HEK293 (cell line): ENCODE measurements around the gene SLC35A2.

ENCODE experiments used
- BCL11B ChIP-seq: fragments of 450-650 bp; formaldehyde crosslinking; IDR thresholded peaks from 2 replicates; pipeline ENCODE4 v1.5.1; 2016; ENCODE audit warnings: low read depth, missing biosample characterization, missing genetic modification characterization
- GLIS1 ChIP-seq: fragments of 450-650 bp; formaldehyde crosslinking; IDR thresholded peaks from 2 replicates; pipeline ENCODE4 v1.5.1; 2016; ENCODE audit warnings: missing biosample characterization, missing genetic modification characterization
- HOXA7 ChIP-seq: sonication (generic); formaldehyde crosslinking; IDR thresholded peaks from 2 replicates; pipeline ENCODE4 v1.8.1; 2022; ENCODE audit warnings: missing genetic modification reagents, borderline replicate concordance
- HOXD13 ChIP-seq: sonication (generic); formaldehyde crosslinking; IDR thresholded peaks from 2 replicates; pipeline ENCODE4 v1.8.0; 2022; ENCODE audit warnings: missing genetic modification reagents, borderline replicate concordance
- IKZF3 ChIP-seq: fragments of 450-650 bp; IDR thresholded peaks from 2 replicates; pipeline ENCODE4 v1.5.0; 2018; ENCODE audit warnings: missing biosample characterization, mild to moderate bottlenecking, missing genetic modification characterization, moderate library complexity
- TRIM28 ChIP-seq: IDR thresholded peaks from 2 replicates; pipeline ENCODE4 v1.6.1; 2011; ENCODE audit warnings: low read length, control low read depth, borderline replicate concordance
- YY1 ChIP-seq: fragments of 450-650 bp; formaldehyde crosslinking; IDR thresholded peaks from 2 replicates; pipeline ENCODE4 v1.5.1; 2018; ENCODE audit warnings: missing biosample characterization, missing genetic modification characterization
- ZBTB1 ChIP-seq: fragments of 450-650 bp; formaldehyde crosslinking; IDR thresholded peaks from 2 replicates; pipeline ENCODE4 v1.5.1; 2016; ENCODE audit warnings: missing biosample characterization, missing genetic modification characterization
- ZBTB17 ChIP-seq: fragments of 450-650 bp; formaldehyde crosslinking; IDR thresholded peaks from 2 replicates; pipeline ENCODE4 v1.5.1; 2016; ENCODE audit warnings: missing biosample characterization, missing genetic modification characterization
- ZBTB21 ChIP-seq: fragments of 450-650 bp; formaldehyde crosslinking; IDR thresholded peaks from 2 replicates; pipeline ENCODE4 v1.5.1; 2017; ENCODE audit warnings: missing biosample characterization, missing genetic modification characterization
- ZBTB7A ChIP-seq: fragments of 450-650 bp; formaldehyde crosslinking; IDR thresholded peaks from 2 replicates; pipeline ENCODE4 v1.5.1; 2016; ENCODE audit warnings: low read depth, missing biosample characterization, missing genetic modification characterization
- ZNF140 ChIP-seq: fragments of 450-650 bp; formaldehyde crosslinking; IDR thresholded peaks from 2 replicates; pipeline ENCODE4 v1.5.1; 2016; ENCODE audit warnings: missing biosample characterization, missing genetic modification characterization
- ZNF146 ChIP-seq: fragments of 450-650 bp; formaldehyde crosslinking; IDR thresholded peaks from 2 replicates; pipeline ENCODE4 v1.5.1; 2016; ENCODE audit warnings: missing biosample characterization, missing genetic modification characterization
- ZNF19 ChIP-seq: fragments of 450-650 bp; formaldehyde crosslinking; IDR thresholded peaks from 2 replicates; pipeline ENCODE4; 2016; ENCODE audit warnings: missing biosample characterization, missing genetic modification characterization, low read depth
- ZNF2 ChIP-seq: fragments of 450-650 bp; formaldehyde crosslinking; IDR thresholded peaks from 2 replicates; pipeline ENCODE4 v1.5.1; 2016; ENCODE audit warnings: missing biosample characterization, missing genetic modification characterization
- ZNF292 ChIP-seq: fragments of 450-650 bp; formaldehyde crosslinking; IDR thresholded peaks from 2 replicates; pipeline ENCODE4 v1.5.1; 2016; ENCODE audit warnings: low read depth, missing biosample characterization, missing genetic modification characterization, borderline replicate concordance
- ZNF335 ChIP-seq: fragments of 450-650 bp; formaldehyde crosslinking; conservative IDR thresholded peaks from 2 replicates; pipeline ENCODE4 v1.5.1; 2016; ENCODE audit warnings: missing biosample characterization, missing genetic modification characterization
- ZNF366 ChIP-seq: fragments of 450-650 bp; formaldehyde crosslinking; conservative IDR thresholded peaks from 2 replicates; pipeline ENCODE4 v1.5.1; 2016; ENCODE audit warnings: missing biosample characterization, missing genetic modification characterization
- ZNF514 ChIP-seq: fragments of 450-650 bp; formaldehyde crosslinking; IDR thresholded peaks from 2 replicates; pipeline ENCODE4 v1.5.1; 2016; ENCODE audit warnings: missing biosample characterization, missing genetic modification characterization
- ZNF529 ChIP-seq: fragments of 450-650 bp; formaldehyde crosslinking; IDR thresholded peaks from 2 replicates; pipeline ENCODE4 v1.5.1; 2017; ENCODE audit warnings: missing genetic modification characterization, missing biosample characterization; ENCODE audit not compliant: insufficient replicate concordance
- ZNF610 ChIP-seq: fragments of 450-650 bp; formaldehyde crosslinking; IDR thresholded peaks from 2 replicates; pipeline ENCODE4 v1.5.1; 2016; ENCODE audit warnings: missing biosample characterization, missing genetic modification characterization, borderline replicate concordance
- ZNF670 ChIP-seq: fragments of 450-650 bp; formaldehyde crosslinking; IDR thresholded peaks from 2 replicates; pipeline ENCODE4 v1.5.1; 2016; ENCODE audit warnings: missing biosample characterization, missing genetic modification characterization, low read depth
- TF ChIP-seq, protein P1 (sequence below): fragments of 450-650 bp; formaldehyde crosslinking; IDR thresholded peaks from 2 replicates; pipeline ENCODE4 v1.5.1; 2017; ENCODE audit warnings: missing biosample characterization, missing genetic modification characterization
- TF ChIP-seq, protein P2 (sequence below): fragments of 450-650 bp; formaldehyde crosslinking; IDR thresholded peaks from 2 replicates; pipeline ENCODE4 v1.5.1; 2016; ENCODE audit warnings: missing biosample characterization, missing genetic modification characterization
- TF ChIP-seq, protein P3 (sequence below): IDR thresholded peaks from 2 replicates; pipeline ENCODE4 v1.6.1; 2011; ENCODE audit warnings: mild to moderate bottlenecking, low read depth, low read length, borderline replicate concordance
- TF ChIP-seq, protein P4 (sequence below): fragments of 450-650 bp; formaldehyde crosslinking; IDR thresholded peaks from 2 replicates; pipeline ENCODE4 v1.5.1; 2016; ENCODE audit warnings: missing biosample characterization, missing genetic modification characterization
- TF ChIP-seq, protein P5 (sequence below): fragments of 450-650 bp; formaldehyde crosslinking; IDR thresholded peaks from 2 replicates; pipeline ENCODE4 v1.5.1; 2016; ENCODE audit warnings: missing biosample characterization, missing genetic modification characterization, borderline replicate concordance
- TF ChIP-seq, protein P6 (sequence below): fragments of 450-650 bp; formaldehyde crosslinking; optimal IDR thresholded peaks from 2 replicates; pipeline ENCODE3; 2016; ENCODE audit warnings: missing biosample characterization, mild to moderate bottlenecking, missing genetic modification characterization
- TF ChIP-seq, protein P7 (sequence below): fragments of 450-650 bp; formaldehyde crosslinking; IDR thresholded peaks from 2 replicates; pipeline ENCODE4 v1.5.1; 2017; ENCODE audit warnings: missing biosample characterization, missing genetic modification characterization

Gene SLC35A2

DNA sequence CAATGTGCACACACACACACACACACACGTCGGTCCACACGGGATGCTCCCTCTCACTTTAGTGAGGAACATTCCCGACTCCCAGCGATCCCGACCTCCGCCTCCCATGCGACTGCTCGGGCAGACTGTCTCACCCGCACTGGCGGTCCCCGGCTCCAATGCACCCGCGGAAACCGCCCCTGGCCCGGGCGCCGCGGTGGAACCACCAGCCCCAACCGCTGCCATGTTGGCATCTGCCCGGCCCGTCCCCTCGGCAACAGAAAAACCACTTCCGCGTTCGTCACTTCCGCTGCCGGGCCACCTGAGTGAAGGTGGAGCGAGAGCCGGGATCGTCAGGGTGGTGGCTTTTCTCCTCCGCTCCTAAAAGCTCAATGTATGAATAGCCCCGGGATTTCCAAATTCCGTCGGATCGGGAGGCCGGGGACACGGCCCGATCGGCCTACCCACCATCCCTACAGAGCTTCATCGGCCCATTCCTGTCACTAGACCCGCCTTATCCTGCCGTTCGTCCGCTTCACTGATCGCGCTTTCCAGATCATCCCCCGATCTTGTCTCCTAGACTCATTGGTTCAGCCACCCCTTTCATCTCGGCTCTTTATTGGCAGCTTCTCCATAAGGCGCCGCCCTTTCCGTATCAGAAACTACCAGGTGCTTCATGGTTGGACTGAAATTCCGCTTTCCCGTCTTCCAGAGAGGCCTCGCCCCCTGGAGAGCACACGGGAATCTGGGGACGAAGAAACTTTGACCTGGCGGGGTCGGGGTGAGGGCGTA lies at the start of gene SLC35A2 (continued):
- peak; percentile 84 for TF ChIP-seq ZNF335 (tag by site-specific recombination)
- TF ChIP-seq, protein P1, sequence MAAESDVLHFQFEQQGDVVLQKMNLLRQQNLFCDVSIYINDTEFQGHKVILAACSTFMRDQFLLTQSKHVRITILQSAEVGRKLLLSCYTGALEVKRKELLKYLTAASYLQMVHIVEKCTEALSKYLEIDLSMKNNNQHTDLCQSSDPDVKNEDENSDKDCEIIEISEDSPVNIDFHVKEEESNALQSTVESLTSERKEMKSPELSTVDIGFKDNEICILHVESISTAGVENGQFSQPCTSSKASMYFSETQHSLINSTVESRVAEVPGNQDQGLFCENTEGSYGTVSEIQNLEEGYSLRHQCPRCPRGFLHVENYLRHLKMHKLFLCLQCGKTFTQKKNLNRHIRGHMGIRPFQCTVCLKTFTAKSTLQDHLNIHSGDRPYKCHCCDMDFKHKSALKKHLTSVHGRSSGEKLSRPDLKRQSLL (tag by site-specific recombination): no peak
- no peak for TF ChIP-seq ZNF146 (tag by site-specific recombination)
- TF ChIP-seq ZNF670 (tag by site-specific recombination): no peak
- 0 out of 2 replicates have a peak, but pooled peaks have one; percentile 38 for TF ChIP-seq ZBTB21 (tag by site-specific recombination)
- TF ChIP-seq BCL11B: no peak
- TF ChIP-seq, protein P2, sequence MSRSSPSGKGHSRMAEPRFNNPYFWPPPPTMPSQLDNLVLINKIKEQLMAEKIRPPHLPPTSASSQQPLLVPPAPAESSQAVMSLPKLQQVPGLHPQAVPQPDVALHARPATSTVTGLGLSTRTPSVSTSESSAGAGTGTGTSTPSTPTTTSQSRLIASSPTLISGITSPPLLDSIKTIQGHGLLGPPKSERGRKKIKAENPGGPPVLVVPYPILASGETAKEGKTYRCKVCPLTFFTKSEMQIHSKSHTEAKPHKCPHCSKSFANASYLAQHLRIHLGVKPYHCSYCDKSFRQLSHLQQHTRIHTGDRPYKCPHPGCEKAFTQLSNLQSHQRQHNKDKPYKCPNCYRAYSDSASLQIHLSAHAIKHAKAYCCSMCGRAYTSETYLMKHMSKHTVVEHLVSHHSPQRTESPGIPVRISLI (tag by site-specific recombination): peak; percentile 78; the same call in 1 of the 2 replicates
- no peak for TF ChIP-seq ZBTB7A (tag by site-specific recombination)
- TF ChIP-seq ZNF610 (tag by site-specific recombination): no peak
- no peak for TF ChIP-seq TRIM28
- 0 out of 2 replicates have a peak, but pooled peaks have one; percentile 42 for TF ChIP-seq IKZF3 (tag by site-specific recombination)
- TF ChIP-seq ZBTB17 (tag by site-specific recombination): peak; percentile 97
- no peak for TF ChIP-seq ZNF529 (tag by site-specific recombination)
- TF ChIP-seq, protein P3, sequence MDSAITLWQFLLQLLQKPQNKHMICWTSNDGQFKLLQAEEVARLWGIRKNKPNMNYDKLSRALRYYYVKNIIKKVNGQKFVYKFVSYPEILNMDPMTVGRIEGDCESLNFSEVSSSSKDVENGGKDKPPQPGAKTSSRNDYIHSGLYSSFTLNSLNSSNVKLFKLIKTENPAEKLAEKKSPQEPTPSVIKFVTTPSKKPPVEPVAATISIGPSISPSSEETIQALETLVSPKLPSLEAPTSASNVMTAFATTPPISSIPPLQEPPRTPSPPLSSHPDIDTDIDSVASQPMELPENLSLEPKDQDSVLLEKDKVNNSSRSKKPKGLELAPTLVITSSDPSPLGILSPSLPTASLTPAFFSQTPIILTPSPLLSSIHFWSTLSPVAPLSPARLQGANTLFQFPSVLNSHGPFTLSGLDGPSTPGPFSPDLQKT: no peak
- no peak for TF ChIP-seq ZNF140
- TF ChIP-seq ZNF19: no peak
- no peak for TF ChIP-seq HOXD13
- TF ChIP-seq ZNF292: no peak
- TF ChIP-seq GLIS1 (tag by site-specific recombination): peak; percentile 66
- TF ChIP-seq ZBTB1: no peak
- TF ChIP-seq ZNF366 (tag by site-specific recombination): peak; percentile 80
- TF ChIP-seq, protein P4, sequence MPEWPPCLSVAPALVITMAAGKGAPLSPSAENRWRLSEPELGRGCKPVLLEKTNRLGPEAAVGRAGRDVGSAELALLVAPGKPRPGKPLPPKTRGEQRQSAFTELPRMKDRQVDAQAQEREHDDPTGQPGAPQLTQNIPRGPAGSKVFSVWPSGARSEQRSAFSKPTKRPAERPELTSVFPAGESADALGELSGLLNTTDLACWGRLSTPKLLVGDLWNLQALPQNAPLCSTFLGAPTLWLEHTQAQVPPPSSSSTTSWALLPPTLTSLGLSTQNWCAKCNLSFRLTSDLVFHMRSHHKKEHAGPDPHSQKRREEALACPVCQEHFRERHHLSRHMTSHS (tag by site-specific recombination): no peak
- no peak for TF ChIP-seq HOXA7 (CRISPR knock-in tag)
- TF ChIP-seq, protein P5, sequence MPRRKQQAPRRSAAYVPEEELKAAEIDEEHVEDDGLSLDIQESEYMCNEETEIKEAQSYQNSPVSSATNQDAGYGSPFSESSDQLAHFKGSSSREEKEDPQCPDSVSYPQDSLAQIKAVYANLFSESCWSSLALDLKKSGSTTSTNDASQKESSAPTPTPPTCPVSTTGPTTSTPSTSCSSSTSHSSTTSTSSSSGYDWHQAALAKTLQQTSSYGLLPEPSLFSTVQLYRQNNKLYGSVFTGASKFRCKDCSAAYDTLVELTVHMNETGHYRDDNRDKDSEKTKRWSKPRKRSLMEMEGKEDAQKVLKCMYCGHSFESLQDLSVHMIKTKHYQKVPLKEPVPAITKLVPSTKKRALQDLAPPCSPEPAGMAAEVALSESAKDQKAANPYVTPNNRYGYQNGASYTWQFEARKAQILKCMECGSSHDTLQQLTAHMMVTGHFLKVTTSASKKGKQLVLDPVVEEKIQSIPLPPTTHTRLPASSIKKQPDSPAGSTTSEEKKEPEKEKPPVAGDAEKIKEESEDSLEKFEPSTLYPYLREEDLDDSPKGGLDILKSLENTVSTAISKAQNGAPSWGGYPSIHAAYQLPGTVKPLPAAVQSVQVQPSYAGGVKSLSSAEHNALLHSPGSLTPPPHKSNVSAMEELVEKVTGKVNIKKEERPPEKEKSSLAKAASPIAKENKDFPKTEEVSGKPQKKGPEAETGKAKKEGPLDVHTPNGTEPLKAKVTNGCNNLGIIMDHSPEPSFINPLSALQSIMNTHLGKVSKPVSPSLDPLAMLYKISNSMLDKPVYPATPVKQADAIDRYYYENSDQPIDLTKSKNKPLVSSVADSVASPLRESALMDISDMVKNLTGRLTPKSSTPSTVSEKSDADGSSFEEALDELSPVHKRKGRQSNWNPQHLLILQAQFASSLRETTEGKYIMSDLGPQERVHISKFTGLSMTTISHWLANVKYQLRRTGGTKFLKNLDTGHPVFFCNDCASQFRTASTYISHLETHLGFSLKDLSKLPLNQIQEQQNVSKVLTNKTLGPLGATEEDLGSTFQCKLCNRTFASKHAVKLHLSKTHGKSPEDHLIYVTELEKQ (tag by site-specific recombination): no peak
- TF ChIP-seq ZNF2: 0 out of 2 replicates have a peak, but pooled peaks have one; percentile 49
- TF ChIP-seq ZNF514: no peak
- TF ChIP-seq, protein P6, sequence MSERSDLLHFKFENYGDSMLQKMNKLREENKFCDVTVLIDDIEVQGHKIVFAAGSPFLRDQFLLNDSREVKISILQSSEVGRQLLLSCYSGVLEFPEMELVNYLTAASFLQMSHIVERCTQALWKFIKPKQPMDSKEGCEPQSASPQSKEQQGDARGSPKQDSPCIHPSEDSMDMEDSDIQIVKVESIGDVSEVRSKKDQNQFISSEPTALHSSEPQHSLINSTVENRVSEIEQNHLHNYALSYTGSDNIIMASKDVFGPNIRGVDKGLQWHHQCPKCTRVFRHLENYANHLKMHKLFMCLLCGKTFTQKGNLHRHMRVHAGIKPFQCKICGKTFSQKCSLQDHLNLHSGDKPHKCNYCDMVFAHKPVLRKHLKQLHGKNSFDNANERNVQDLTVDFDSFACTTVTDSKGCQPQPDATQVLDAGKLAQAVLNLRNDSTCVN (tag by site-specific recombination): peak; percentile 30
- TF ChIP-seq, protein P7, sequence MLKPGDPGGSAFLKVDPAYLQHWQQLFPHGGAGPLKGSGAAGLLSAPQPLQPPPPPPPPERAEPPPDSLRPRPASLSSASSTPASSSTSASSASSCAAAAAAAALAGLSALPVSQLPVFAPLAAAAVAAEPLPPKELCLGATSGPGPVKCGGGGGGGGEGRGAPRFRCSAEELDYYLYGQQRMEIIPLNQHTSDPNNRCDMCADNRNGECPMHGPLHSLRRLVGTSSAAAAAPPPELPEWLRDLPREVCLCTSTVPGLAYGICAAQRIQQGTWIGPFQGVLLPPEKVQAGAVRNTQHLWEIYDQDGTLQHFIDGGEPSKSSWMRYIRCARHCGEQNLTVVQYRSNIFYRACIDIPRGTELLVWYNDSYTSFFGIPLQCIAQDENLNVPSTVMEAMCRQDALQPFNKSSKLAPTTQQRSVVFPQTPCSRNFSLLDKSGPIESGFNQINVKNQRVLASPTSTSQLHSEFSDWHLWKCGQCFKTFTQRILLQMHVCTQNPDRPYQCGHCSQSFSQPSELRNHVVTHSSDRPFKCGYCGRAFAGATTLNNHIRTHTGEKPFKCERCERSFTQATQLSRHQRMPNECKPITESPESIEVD (tag by site-specific recombination): no peak
- peak; percentile 80 for TF ChIP-seq YY1 (tag by site-specific recombination)
